GM18505 (cell line): ENCODE measurements around the gene IPMK.
"Not testable (repeated sequence)": the region's sequence is repeated elsewhere in the genome, so short reads cannot be mapped to it uniquely, and the experiment has no call there.

Experiments used
- ATAC-seq: cut with Tn5 transposase; IDR thresholded peaks from one replicate; pipeline ENCODE4 v1.9.1; 2021; ENCODE audit not compliant: unreplicated experiment
- POLR2A ChIP-seq: IDR thresholded peaks from 4 replicates; pipeline ENCODE4 v1.6.1; 2011; ENCODE audit warnings: borderline replicate concordance; ENCODE audit not compliant: insufficient read depth, insufficient read length; ENCODE audit errors: extremely low read depth

Gene IPMK

GRCh38 chr10:58175990-58176900 is 91.4 kb downstream of the IPMK start:
- ATAC-seq, result no peak
- no peak for TF ChIP-seq POLR2A

GRCh38 chr10:58174831-58175230 is 92.9 kb downstream of the IPMK start:
- TF ChIP-seq POLR2A, result no peak
- no peak for ATAC-seq

GRCh38 chr10:58173391-58173790 is 94.3 kb downstream of the IPMK start:
- TF ChIP-seq POLR2A, result no peak
- no peak for ATAC-seq

GRCh38 chr10:58171146-58171545 is 96.5 kb downstream of the IPMK start:
- no peak for TF ChIP-seq POLR2A
- ATAC-seq, result no peak

- no peak for ATAC-seq
- TF ChIP-seq POLR2A, result no peak
These were observed 103.2 kb downstream of the IPMK start for GRCh38 chr10:58164517-58164916.

- TF ChIP-seq POLR2A, result no peak
- ATAC-seq, result no peak
These were observed 108.9 kb downstream of the IPMK start for GRCh38 chr10:58158806-58159205.

- TF ChIP-seq POLR2A, result no peak
- no peak for ATAC-seq
These were observed 110.5 kb downstream of the IPMK start for GRCh38 chr10:58157076-58157766.

- ATAC-seq, result not testable (repeated sequence)
These were observed 111.8 kb downstream of the IPMK start for GRCh38 chr10:58155941-58156340.

GRCh38 chr10:58153751-58154150 is 113.9 kb downstream of the IPMK start:
- no peak for ATAC-seq
- TF ChIP-seq POLR2A, result no peak

- peak; percentile 66 for ATAC-seq
These were observed 114.9 kb downstream of the IPMK start for GRCh38 chr10:58152673-58153263.

GRCh38 chr10:58150290-58150689 is 117.4 kb downstream of the IPMK start:
- no peak for ATAC-seq
- no peak for TF ChIP-seq POLR2A

More at GRCh38 chr10:58152673-58153263, 114.9 kb downstream of the IPMK start:
- no peak for TF ChIP-seq POLR2A

GRCh38 chr10:58143944-58144343 is 123.8 kb downstream of the IPMK start:
- no peak for TF ChIP-seq POLR2A
- ATAC-seq, result no peak
